ENCODE measurements around the gene RNF212B. TPM values are rescaled to one million over a fixed set of nuclear protein-coding genes. Genes with fewer than 3 reads are reported as not detected.

RNF212B gene
- total and polyA plus RNA-seq, 4 donors = 0.06 to 0.51 (median 0.17) TPM; not detected in 1

DNA sequence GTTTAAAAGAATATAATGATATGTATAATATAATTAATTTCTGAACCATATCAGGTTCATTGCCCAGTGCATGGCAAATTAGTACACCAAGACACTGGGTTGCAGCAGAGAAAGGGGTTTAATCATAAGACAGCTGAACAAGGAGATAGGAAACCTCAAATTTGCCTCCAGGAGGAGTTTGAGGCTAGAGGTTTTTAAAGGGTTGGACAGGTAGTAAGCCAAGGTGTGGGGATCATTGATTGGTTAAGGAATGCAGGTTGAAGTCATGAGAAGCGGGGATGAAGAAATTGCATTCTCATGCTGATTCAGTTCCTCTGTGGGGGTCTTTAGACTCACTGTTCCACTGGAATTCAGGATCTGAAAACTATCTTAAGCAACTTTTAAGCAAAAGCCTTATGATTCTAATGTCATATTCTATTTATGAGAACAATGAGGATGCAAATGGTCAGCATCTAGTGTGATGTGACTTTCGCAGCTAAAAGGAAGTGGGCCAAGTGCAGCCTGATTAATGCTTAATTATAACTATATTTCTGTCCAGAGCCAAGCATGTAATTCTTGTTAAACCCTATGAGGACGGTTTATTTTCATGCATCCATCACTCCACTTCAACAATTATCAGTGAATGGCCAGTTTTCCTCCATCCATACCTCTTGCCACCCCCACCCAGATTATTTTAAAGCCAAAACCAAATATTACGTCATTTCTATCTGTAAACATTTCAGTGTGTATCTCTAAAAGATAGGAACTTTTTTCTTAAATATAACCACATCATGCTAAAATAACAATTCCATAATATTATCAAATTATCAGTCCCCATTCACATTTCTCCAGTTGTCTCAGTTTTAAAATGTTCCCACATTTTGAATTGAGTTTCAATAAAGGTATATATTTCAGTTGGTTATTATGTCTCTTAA lies 14.9 kb downstream of the RNF212B start:
- Histone ChIP-seq H3K4me1 (ENCODE audit: control insufficient read depth in 4 of 4, insufficient read depth in 4 of 4, low read length in 3 of 4) (peaks cover 0 to 13% (median under 1%) of the 10 kb centered on the region in 4 donors), H3K9ac (ENCODE audit: low read depth in 1 of 2, low read length in 2 of 2) (no peak overlapping the region), H3K27me3 (ENCODE audit: control insufficient read depth in 4 of 4, insufficient read depth in 4 of 4, low read length in 3 of 4) (no peaks in the 10 kb centered on the region), H3K4me3 (ENCODE audit: low read depth in 1 of 3, low read length in 3 of 3) (no peak overlapping the region), H3K36me3 (ENCODE audit: control insufficient read depth in 4 of 4, insufficient read depth in 3 of 4, low read depth in 1 of 4, low read length in 3 of 4) (no peaks in the 10 kb centered on the region), H3K9me3 (ENCODE audit: control insufficient read depth in 4 of 4, low read length in 3 of 4) (no peaks in the 10 kb centered on the region), H3K27ac (ENCODE audit: low read depth in 1 of 2, low read length in 2 of 2) (no peak overlapping the region)
- WGBS = 75% methylated on average over 4 of the region's 4 CpGs
- no peak for TF ChIP-seq FOXA2 (IDR thresholded peaks at IDR 0.05)
- no peak for TF ChIP-seq HNF4A (conservative IDR thresholded peaks at IDR 0.05)
- no peak for TF ChIP-seq EGR1 (IDR thresholded peaks at IDR 0.05; ENCODE audit: low read depth in 2 of 2)
- TF ChIP-seq RXRA (IDR thresholded peaks at IDR 0.05) = no peak
- no peak for TF ChIP-seq JUND (IDR thresholded peaks at IDR 0.05)
- TF ChIP-seq, protein P1, sequence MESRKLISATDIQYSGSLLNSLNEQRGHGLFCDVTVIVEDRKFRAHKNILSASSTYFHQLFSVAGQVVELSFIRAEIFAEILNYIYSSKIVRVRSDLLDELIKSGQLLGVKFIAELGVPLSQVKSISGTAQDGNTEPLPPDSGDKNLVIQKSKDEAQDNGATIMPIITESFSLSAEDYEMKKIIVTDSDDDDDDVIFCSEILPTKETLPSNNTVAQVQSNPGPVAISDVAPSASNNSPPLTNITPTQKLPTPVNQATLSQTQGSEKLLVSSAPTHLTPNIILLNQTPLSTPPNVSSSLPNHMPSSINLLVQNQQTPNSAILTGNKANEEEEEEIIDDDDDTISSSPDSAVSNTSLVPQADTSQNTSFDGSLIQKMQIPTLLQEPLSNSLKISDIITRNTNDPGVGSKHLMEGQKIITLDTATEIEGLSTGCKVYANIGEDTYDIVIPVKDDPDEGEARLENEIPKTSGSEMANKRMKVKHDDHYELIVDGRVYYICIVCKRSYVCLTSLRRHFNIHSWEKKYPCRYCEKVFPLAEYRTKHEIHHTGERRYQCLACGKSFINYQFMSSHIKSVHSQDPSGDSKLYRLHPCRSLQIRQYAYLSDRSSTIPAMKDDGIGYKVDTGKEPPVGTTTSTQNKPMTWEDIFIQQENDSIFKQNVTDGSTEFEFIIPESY (IDR thresholded peaks at IDR 0.05) = no peak
- no peak for TF ChIP-seq TAF1 (conservative IDR thresholded peaks at IDR 0.05)
- TF ChIP-seq SP1 (IDR thresholded peaks at IDR 0.05) = no peak
- no peak for TF ChIP-seq FOXA1 (IDR thresholded peaks at IDR 0.05)
- TF ChIP-seq GABPA (IDR thresholded peaks at IDR 0.05 in 1 of 2, conservative IDR thresholded peaks at IDR 0.05 in 1 of 2) = no peak
- TF ChIP-seq, protein P2, sequence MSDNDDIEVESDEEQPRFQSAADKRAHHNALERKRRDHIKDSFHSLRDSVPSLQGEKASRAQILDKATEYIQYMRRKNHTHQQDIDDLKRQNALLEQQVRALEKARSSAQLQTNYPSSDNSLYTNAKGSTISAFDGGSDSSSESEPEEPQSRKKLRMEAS (IDR thresholded peaks at IDR 0.05) = no peak
- no peak for TF ChIP-seq NR2F2 (IDR thresholded peaks at IDR 0.05)
- no peak for TF ChIP-seq RAD21 (IDR thresholded peaks at IDR 0.05)
- TF ChIP-seq YY1 (IDR thresholded peaks at IDR 0.05) = no peak
- no peak for TF ChIP-seq HNF4G (IDR thresholded peaks at IDR 0.05)
- TF ChIP-seq, protein P3, sequence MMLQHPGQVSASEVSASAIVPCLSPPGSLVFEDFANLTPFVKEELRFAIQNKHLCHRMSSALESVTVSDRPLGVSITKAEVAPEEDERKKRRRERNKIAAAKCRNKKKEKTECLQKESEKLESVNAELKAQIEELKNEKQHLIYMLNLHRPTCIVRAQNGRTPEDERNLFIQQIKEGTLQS (IDR thresholded peaks at IDR 0.05) = no peak
- DNase-seq (ENCODE audit: low spot score) = no peak

DNA sequence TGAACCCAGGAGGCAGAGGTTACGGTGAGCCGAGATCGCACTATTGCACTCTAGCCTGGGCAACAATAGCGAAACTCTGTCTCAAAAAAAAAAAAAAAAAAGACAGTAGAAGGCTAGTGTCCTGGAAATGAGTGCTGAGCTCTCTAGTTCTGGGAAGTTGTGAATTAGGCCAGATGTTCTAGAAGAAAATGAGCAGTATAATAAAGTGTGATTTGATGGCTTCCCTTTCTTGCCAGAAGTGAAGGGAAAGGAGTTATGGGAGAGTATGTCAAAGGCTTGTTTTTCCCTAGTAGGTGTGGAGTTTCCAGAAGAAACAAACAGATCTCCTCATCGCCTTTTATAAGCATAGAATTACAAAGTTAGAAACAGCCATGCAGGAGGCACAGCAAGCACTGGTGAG lies 20.5 kb downstream of the RNF212B start:
- TF ChIP-seq NR2F2 (IDR thresholded peaks at IDR 0.05) (no peak), HNF4A (conservative IDR thresholded peaks at IDR 0.05) (no peak), JUND (IDR thresholded peaks at IDR 0.05) (no peak), GABPA (IDR thresholded peaks at IDR 0.05 in 1 of 2, conservative IDR thresholded peaks at IDR 0.05 in 1 of 2) (no peak), FOXA2 (IDR thresholded peaks at IDR 0.05) (no peak)
- TF ChIP-seq, protein P2 (IDR thresholded peaks at IDR 0.05) = no peak
- TF ChIP-seq, protein P3 (IDR thresholded peaks at IDR 0.05) = no peak
- TF ChIP-seq, protein P1 (IDR thresholded peaks at IDR 0.05) = no peak
- H3K4me1 ChIP-seq (ENCODE audit: control insufficient read depth in 4 of 4, insufficient read depth in 4 of 4, low read length in 3 of 4) = no peaks in the 10 kb centered on the region
- H3K27me3 ChIP-seq (ENCODE audit: control insufficient read depth in 4 of 4, insufficient read depth in 4 of 4, low read length in 3 of 4) = no peaks in the 10 kb centered on the region
- no peak overlapping the region for H3K27ac ChIP-seq (ENCODE audit: low read depth in 1 of 2, low read length in 2 of 2)
- H3K4me3 ChIP-seq (ENCODE audit: low read depth in 1 of 3, low read length in 3 of 3) = no peak overlapping the region
- no peak for DNase-seq (ENCODE audit: low spot score)
- H3K36me3 ChIP-seq (ENCODE audit: control insufficient read depth in 4 of 4, insufficient read depth in 3 of 4, low read depth in 1 of 4, low read length in 3 of 4) = no peaks in the 10 kb centered on the region
- 92% methylated on average over 5 of the region's 5 CpGs for WGBS
- H3K9ac ChIP-seq (ENCODE audit: low read depth in 1 of 2, low read length in 2 of 2) = no peak overlapping the region
- no peaks in the 10 kb centered on the region for H3K9me3 ChIP-seq (ENCODE audit: control insufficient read depth in 4 of 4, low read length in 3 of 4)
